Right lung (tissue), 5 donors: ENCODE data around the gene BCAS3. TPM values are rescaled to one million over a fixed set of nuclear protein-coding genes. Genes with fewer than 3 reads are reported as not detected.
"Not testable (repeated sequence)": the region's sequence is repeated elsewhere in the genome, so short reads cannot be mapped to it uniquely, and the experiment has no call there.

Source experiments
- DNase-seq, 2 donors: peaks; one replicate each; pipeline ENCODE4 v3.0.0-alpha.2; 2013
- polyA plus RNA-seq, 5 donors: library from polyadenylated mRNA; unstranded; fragments of 120-200 nt; gene quantifications; one replicate each; pipeline versions ENCODE4 v1.2.1 to v1.2.3, GENCODE V29; 2013; ENCODE audit warnings: inconsistent platforms in 1 of 5, low replicate concordance in 1 of 5; ENCODE audit not compliant: insufficient read length in 5 of 5, insufficient read depth in 1 of 5

The BCAS3 gene
- polyA plus RNA-seq, 5 donors = 21.9 to 29.2 (median 27.8) TPM

GRCh38 chr17:61221597-61222471 lies 544.2 kb downstream of the BCAS3 start:
- no peak for DNase-seq

DNA sequence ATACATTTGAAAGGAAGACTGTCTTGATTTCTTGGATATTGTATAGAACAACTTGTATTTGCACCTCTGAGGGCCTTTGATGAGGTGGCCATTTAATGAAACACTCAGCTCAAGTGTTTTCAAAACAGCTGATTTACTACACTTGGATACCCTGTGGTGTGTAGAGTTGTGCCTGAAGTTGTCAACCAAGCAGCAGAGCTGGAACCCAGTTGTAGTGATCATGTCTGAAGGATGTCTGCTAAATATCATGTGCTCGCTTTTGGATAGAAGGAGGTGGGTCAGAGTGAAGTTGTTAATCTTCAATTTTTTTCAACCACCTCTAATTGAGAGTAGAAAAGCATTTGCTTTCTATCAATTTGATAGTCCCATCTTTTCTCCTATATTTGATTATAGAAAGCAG lies 546.1 kb downstream of the BCAS3 start:
- DNase-seq = no peak

- DNase-seq = no peak
Measured at GRCh38 chr17:61225178-61225882, 547.7 kb downstream of the BCAS3 start.

GRCh38 chr17:61227866-61228265 lies 550.2 kb downstream of the BCAS3 start:
- DNase-seq = no peak

DNA sequence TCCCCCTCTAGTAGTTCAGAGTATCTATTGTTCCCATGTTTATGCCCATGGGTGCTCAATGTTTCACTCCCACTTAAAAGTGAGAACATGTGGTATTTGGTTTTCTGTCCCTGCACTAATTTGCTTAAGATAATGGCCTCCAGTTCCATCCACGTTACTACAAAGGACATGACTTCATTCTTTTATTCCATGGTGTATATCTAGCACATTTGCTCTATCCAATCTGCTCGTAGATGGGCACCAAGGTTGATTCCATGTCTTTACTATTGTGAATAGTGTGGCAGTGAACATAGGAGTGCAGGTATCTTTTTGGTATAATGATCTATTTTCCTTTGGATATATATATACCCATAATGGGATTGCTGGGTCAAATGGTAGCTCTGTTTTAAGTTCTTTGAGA lies 552.8 kb downstream of the BCAS3 start:
- DNase-seq = no peak

DNA sequence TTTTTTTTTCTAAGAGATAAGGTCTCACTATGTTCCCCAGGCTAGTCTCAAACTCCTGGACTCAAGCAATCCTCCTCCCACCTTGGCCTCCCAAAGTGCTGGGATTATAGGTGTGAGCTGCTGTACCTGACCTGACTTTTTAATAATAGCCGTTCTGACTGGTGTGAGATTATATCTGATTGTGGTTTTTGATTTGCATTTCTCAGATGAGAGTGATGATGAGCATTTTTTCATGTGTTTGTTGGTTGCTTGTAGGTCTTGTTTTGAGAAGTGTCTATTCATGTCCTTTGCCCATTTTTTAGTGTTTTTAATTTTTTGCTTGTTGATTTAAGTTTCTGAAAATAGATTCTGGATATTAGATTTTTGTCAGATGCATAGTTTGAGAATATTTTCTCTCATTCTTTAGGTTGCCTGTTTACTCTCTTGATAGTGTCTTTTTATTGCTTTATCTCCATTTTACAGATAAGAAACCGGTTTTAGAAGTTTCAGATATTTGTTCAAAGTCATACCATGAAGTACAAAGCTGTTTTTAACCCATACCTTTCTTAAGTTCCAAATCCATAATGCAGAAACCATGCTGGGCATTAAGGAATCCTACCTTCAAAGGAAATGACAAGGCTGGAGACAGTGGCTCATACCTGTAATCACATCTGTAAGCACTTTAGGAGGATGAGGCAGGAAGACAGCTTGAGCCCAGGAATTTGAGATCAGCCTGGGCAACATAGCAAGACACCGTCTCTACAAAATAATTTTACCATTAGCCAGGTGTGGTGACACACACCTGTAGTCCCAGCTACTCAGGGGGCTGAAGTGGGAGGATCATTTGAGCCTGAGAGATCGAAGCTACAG lies 553.5 kb downstream of the BCAS3 start:
- DNase-seq = no peak

- no peak for DNase-seq
Measured at GRCh38 chr17:61232871-61233270, 555.2 kb downstream of the BCAS3 start.

- DNase-seq = no peak
Measured at GRCh38 chr17:61233991-61234750, 556.5 kb downstream of the BCAS3 start.

DNA sequence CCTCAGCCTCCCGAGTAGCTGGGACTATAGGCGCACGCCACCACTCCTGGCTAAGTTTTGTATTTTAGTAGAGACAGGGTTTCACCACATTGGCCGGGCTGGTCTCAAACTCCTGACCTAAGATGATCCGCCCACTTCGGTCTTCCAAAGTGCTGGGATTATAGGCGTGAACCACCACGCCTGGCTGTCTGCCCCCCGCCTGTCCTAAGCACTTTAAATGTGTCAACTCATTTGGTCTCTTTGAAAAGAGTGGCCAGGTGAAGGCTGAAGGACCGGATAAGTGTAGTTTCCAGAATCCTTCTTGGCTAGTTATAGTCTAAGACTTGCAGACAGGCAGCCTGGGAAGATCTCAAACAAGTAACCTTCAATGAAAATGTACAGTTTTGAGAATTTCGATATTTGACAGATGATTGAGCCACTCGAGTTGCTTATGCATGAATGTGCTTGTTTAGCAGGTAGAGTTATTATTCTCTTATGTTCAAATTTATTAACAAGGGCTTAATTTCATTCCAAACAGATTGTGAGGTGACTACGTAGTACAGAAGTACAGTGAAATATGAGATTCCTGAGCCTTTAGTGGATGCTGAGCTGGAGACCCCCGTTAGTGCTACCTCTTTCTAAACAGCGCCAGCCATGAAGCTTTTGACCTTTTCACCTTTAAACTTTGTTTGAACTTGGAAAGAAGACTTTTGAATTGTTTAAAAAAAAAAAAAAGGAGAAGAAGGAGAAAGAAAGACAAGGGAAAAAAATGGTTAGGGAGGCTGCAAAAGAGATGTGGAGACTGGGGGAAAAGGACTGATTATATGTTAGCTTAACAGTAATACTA lies 557.6 kb downstream of the BCAS3 start:
- no peak for DNase-seq

DNA sequence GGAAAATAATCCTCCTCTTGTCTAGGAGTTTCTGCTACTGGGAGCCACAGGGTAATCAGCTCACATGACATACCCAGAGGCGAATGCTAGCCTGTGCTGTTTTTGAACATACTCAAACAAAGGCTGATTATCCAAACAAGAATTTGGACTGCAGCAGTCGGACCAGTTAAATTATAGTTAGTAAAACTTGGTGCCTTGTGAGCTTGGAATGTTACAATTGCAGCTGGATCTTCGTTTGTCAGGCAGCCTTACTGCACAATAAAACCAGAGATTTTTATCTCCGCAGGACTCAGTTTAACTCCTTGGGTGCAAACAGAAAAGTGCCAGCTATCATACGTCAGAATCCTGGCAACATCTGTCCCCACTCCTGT lies 558.2 kb downstream of the BCAS3 start:
- no peak for DNase-seq

GRCh38 chr17:61237275-61237674 lies 559.6 kb downstream of the BCAS3 start:
- no peak for DNase-seq

- no peak for DNase-seq
Measured at GRCh38 chr17:61238455-61238933, 560.8 kb downstream of the BCAS3 start.

DNA sequence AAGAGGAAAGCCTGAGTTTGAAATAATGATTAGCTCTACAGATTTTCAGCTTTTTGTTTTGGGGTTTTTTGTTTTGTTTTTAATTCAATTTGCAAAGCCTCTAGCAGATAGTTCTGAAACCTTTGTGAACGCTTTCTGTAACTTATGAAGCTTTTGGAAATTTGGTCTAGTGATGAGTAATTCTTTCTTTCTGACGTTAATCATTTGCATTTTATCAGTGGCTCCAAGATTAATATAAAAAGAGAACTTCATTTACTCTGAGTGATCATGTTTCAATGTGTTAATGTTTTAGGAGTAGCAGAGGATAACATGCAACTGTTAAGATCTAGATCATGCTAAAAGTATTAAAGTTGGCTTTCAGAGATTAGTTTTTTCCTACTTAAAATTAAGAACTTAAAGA lies 561.7 kb downstream of the BCAS3 start:
- no peak for DNase-seq

GRCh38 chr17:61239953-61240352 lies 562.3 kb downstream of the BCAS3 start:
- DNase-seq = no peak

GRCh38 chr17:61240851-61241468 lies 563.3 kb downstream of the BCAS3 start:
- no peak for DNase-seq

- DNase-seq = not testable (repeated sequence)
Measured at GRCh38 chr17:61244988-61245387, 567.3 kb downstream of the BCAS3 start.

DNA sequence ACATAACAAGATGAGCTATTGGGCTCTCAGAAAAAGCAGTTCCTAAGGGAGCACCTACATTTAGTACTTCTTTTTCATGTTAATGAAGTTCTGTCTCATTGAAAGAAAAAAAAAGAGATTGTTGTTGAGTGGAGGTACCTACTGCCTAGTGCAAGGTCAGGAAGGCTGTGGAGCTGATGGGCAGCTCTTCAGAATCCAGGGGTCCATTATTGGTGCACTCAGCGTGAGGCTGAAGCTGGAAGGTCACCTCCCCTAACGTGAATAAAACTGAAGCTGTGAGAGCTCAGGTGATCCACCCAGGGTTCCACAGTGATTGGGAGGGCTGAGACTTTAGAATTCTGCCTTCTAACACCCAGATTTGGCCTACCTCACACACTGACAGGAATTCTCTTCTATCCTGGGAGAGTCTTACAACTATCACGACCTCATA lies 568.1 kb downstream of the BCAS3 start:
- no peak for DNase-seq

- DNase-seq = no peak
Measured at GRCh38 chr17:61247439-61247838, 569.8 kb downstream of the BCAS3 start.

GRCh38 chr17:61248399-61248798 lies 570.7 kb downstream of the BCAS3 start:
- no peak for DNase-seq
